ENCODE results near the gene AMHR2. TPM values are rescaled to one million over a fixed set of nuclear protein-coding genes. Genes with fewer than 3 reads are reported as not detected.

AMHR2 gene
- total RNA-seq, 1 experiment from 2014 or later = not detected

DNA sequence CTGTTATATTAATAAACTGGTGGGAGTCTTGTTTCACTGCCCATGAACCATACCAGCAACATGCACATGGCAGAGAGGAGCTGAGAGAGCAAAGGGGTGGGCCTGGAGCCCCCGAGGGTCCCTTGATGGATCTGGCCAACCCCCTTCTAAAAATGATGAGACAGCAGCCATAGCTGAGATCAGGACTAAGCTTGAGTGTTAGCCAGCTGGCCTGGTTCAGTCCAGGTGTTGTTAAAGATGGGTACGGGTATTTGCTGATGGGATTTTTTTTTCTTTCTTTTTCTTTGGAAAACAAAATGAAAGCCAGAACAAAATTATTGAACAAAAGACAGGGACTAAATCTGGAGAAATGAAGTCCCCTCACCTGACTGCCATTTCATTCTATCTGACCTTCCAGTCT is 44.2 kb downstream of the AMHR2 start:
- H3K9me3 ChIP-seq (ENCODE audit: low read depth, low read length, poor library complexity, severe bottlenecking) = no peaks in the 10 kb centered on the region
- no peak overlapping the region for H3K4me3 ChIP-seq (ENCODE audit: low read depth, low read length, poor library complexity, severe bottlenecking)
- no peaks in the 10 kb centered on the region for H3K27me3 ChIP-seq (replicated peaks; ENCODE audit: insufficient read depth, low read depth, low read length, poor library complexity)
- peaks cover 98% of the 10 kb centered on the region for H3K36me3 ChIP-seq (ENCODE audit: insufficient read depth, low read length, poor library complexity, severe bottlenecking)
- intact Hi-C loops (cut with micrococcal nuclease; ENCODE audit: unreplicated experiment) = no loop called here
- ChIA-PET CTCF (no interaction called here), POLR2A (ENCODE audit: low non-redundant PET) (no interaction called here)
- no peak overlapping the region for H3K27ac ChIP-seq (ENCODE audit: low read depth, low read length, poor library complexity, severe bottlenecking)
- H3K4me1 ChIP-seq (ENCODE audit: insufficient read depth, low read length, poor library complexity, severe bottlenecking) = no peaks in the 10 kb centered on the region
- no peak for DNase-seq (ENCODE audit: low spot score)
- TF ChIP-seq EZH2 (IDR thresholded peaks at IDR 0.05; ENCODE audit: borderline replicate concordance, low read depth, low read length, poor library complexity, severe bottlenecking) = no peak
- no peak for TF ChIP-seq CTCF (conservative IDR thresholded peaks at IDR 0.05; ENCODE audit: low read depth, low read length)
- BruUV-seq (replicated peaks) = no TSS peak

DNA sequence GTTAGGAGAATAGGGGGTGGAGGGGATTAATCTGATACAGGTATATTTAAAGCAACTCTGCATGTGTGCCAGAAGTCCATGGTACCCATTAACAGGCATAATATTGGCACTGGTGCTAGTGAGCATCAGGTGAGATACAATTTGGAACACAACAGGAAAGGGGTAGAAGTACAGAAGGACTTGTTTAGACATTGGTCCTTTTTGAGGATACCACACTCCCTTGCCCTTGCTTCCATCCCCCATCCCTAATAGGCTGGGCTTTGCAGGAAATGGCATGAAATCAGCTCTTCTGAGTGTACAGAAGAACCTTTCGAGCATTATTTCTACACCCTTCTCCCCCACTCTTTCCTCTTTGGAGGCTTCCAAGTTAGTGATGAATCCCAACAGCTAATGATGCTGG is 44.6 kb downstream of the AMHR2 start:
- POLR2A ChIA-PET (ENCODE audit: low non-redundant PET) = no interaction called here
- Histone ChIP-seq H3K4me1 (ENCODE audit: insufficient read depth, low read length, poor library complexity, severe bottlenecking) (no peaks in the 10 kb centered on the region), H3K36me3 (ENCODE audit: insufficient read depth, low read length, poor library complexity, severe bottlenecking) (peaks cover 97% of the 10 kb centered on the region), H3K9me3 (ENCODE audit: low read depth, low read length, poor library complexity, severe bottlenecking) (no peaks in the 10 kb centered on the region), H3K27me3 (replicated peaks; ENCODE audit: insufficient read depth, low read depth, low read length, poor library complexity) (no peaks in the 10 kb centered on the region), H3K4me3 (ENCODE audit: low read depth, low read length, poor library complexity, severe bottlenecking) (no peak overlapping the region), H3K27ac (ENCODE audit: low read depth, low read length, poor library complexity, severe bottlenecking) (no peak overlapping the region)
- DNase-seq (ENCODE audit: low spot score) = no peak
- TF ChIP-seq EZH2 (IDR thresholded peaks at IDR 0.05; ENCODE audit: borderline replicate concordance, low read depth, low read length, poor library complexity, severe bottlenecking) (no peak), CTCF (conservative IDR thresholded peaks at IDR 0.05; ENCODE audit: low read depth, low read length) (no peak)
- CTCF ChIA-PET = no interaction called here
- intact Hi-C loops (cut with micrococcal nuclease; ENCODE audit: unreplicated experiment) = no loop called here
- TSS peak; percentile 10 for BruUV-seq (replicated peaks)

- H3K36me3 ChIP-seq (ENCODE audit: insufficient read depth, low read length, poor library complexity, severe bottlenecking) = peaks cover 98% of the 10 kb centered on the region
- peak overlapping the region; percentile 14 for H3K27ac ChIP-seq (ENCODE audit: low read depth, low read length, poor library complexity, severe bottlenecking)
- no peak for TF ChIP-seq EZH2 (IDR thresholded peaks at IDR 0.05; ENCODE audit: borderline replicate concordance, low read depth, low read length, poor library complexity, severe bottlenecking)
- TF ChIP-seq CTCF (conservative IDR thresholded peaks at IDR 0.05; ENCODE audit: low read depth, low read length) = no peak
- POLR2A ChIA-PET (ENCODE audit: low non-redundant PET) = interaction anchor here (0.6 kb wide), 2 partner anchors 31 to 70 kb away, joined by 5 to 10 read pairs; no protein-coding TSS in a partner anchor
- CTCF ChIA-PET = no interaction called here
- BruUV-seq (replicated peaks) = no TSS peak
- no peaks in the 10 kb centered on the region for H3K9me3 ChIP-seq (ENCODE audit: low read depth, low read length, poor library complexity, severe bottlenecking)
- H3K27me3 ChIP-seq (replicated peaks; ENCODE audit: insufficient read depth, low read depth, low read length, poor library complexity) = no peaks in the 10 kb centered on the region
- H3K4me3 ChIP-seq (ENCODE audit: low read depth, low read length, poor library complexity, severe bottlenecking) = no peak overlapping the region
- peaks cover 4% of the 10 kb centered on the region for H3K4me1 ChIP-seq (ENCODE audit: insufficient read depth, low read length, poor library complexity, severe bottlenecking)
- intact Hi-C loops (cut with micrococcal nuclease; ENCODE audit: unreplicated experiment) = no loop called here
- no peak for DNase-seq (ENCODE audit: low spot score)
Observed at GRCh38 chr12:53472056-53472582, 48.5 kb downstream of the AMHR2 start.
